HG03060 (cell line): Measurements from ENCODE around the gene RRP7A.
"Not testable (repeated sequence)": the region's sequence is repeated elsewhere in the genome, so short reads cannot be mapped to it uniquely, and the experiment has no call there.

Experiments
- ATAC-seq: cut with Tn5 transposase; IDR thresholded peaks from one replicate; pipeline ENCODE4 v1.9.1; 2021; ENCODE audit warnings: low read depth, moderate number of reproducible peaks; ENCODE audit not compliant: unreplicated experiment

RRP7A gene

GRCh38 chr22:42536634-42537033 lies 17.0 kb upstream of the RRP7A start:
- ATAC-seq = not testable (repeated sequence)

GRCh38 chr22:42536166-42536565 lies 16.6 kb upstream of the RRP7A start:
- ATAC-seq = no peak

- ATAC-seq = not testable (repeated sequence)
Measured at GRCh38 chr22:42535082-42535731, 15.6 kb upstream of the RRP7A start.

GRCh38 chr22:42533638-42533977 lies 14.0 kb upstream of the RRP7A start:
- no peak for ATAC-seq

GRCh38 chr22:42531401-42532084 lies 11.9 kb upstream of the RRP7A start:
- ATAC-seq = not testable (repeated sequence)

- ATAC-seq = not testable (repeated sequence)
Measured at GRCh38 chr22:42529435-42529834, 9.8 kb upstream of the RRP7A start.

- ATAC-seq = no peak
Measured at GRCh38 chr22:42528591-42529307, 9.2 kb upstream of the RRP7A start.

- no peak for ATAC-seq
Measured at GRCh38 chr22:42522546-42522945, 3.0 kb upstream of the RRP7A start.

- ATAC-seq = no peak
Measured at GRCh38 chr22:42521228-42521546, 1.6 kb upstream of the RRP7A start.

GRCh38 chr22:42518638-42519524 lies 715 bp downstream of the RRP7A start:
- not testable (repeated sequence) for ATAC-seq

- not testable (repeated sequence) for ATAC-seq
Measured at GRCh38 chr22:42517103-42517502, 2.5 kb downstream of the RRP7A start.

- no peak for ATAC-seq
Measured at GRCh38 chr22:42515896-42516295, 3.7 kb downstream of the RRP7A start.

GRCh38 chr22:42515304-42515703 lies 4.3 kb downstream of the RRP7A start:
- ATAC-seq = not testable (repeated sequence)

- not testable (repeated sequence) for ATAC-seq
Measured at GRCh38 chr22:42514331-42514730, 5.3 kb downstream of the RRP7A start.

GRCh38 chr22:42512273-42512990 lies 7.2 kb downstream of the RRP7A start:
- not testable (repeated sequence) for ATAC-seq

GRCh38 chr22:42511401-42511891 lies 8.2 kb downstream of the RRP7A start:
- no peak for ATAC-seq

GRCh38 chr22:42509548-42509947 lies 10.0 kb downstream of the RRP7A start:
- no peak for ATAC-seq

GRCh38 chr22:42508975-42509364 lies 10.6 kb downstream of the RRP7A start:
- ATAC-seq = not testable (repeated sequence)

GRCh38 chr22:42508327-42508974 lies 11.1 kb downstream of the RRP7A start:
- not testable (repeated sequence) for ATAC-seq

- ATAC-seq = no peak
Measured at GRCh38 chr22:42500836-42501179, 18.8 kb downstream of the RRP7A start.
